Measurements from ENCODE around the gene MYL5. TPM values are rescaled to one million over a fixed set of nuclear protein-coding genes. Genes with fewer than 3 reads are reported as not detected.

Gene MYL5
- total and polyA plus RNA-seq, 2 of the 13 experiments (the other 11 are each of a cell fraction or from before 2014, with no cell fraction given): 6.5 to 16.0 TPM

DNA sequence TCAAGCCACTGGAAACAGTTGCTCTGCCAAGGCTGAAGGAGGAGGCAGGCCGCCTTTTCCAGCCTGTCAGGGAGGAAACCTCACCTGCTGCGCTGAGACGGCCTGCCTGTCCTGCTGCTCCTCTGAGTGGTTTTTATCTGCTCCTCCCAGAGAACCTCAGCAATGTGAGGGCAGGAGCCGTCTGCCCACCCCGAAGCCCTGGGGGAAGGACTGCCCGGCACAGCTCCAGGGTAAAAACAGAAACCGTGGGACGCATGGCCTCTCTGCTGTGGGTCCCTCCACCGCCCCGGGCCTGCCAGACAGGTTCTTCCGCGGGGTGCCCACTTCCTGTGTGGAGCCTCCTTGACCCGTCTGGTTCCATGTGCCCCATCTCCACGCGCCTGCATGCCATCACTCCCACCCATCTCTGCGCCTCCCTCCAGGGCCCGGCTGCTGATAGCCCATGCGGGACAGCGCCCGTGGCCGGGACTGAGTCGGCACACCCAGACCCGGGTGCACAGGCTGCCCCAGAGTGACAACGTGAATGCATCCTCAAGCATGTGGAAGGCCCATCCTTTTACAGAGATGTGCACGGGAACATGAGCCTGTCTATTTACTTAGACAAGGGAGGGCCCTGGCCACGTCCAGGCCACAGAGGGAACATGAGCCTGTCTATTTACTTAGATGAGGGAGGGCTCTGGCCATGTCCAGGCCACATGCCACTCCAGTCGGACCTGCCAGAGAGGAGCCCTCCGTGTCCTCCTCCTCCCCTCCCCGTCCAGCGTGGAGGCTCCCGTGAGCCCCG, 18.6 kb downstream of the MYL5 start (continued):
- no peak for TF ChIP-seq CEBPB (IDR thresholded peaks at IDR 0.05; ENCODE audit: borderline replicate concordance, low read depth, low read length)
- no peak for TF ChIP-seq ZNF468 (CRISPR knock-in tag; IDR thresholded peaks at IDR 0.05)
- TF ChIP-seq, protein P1, sequence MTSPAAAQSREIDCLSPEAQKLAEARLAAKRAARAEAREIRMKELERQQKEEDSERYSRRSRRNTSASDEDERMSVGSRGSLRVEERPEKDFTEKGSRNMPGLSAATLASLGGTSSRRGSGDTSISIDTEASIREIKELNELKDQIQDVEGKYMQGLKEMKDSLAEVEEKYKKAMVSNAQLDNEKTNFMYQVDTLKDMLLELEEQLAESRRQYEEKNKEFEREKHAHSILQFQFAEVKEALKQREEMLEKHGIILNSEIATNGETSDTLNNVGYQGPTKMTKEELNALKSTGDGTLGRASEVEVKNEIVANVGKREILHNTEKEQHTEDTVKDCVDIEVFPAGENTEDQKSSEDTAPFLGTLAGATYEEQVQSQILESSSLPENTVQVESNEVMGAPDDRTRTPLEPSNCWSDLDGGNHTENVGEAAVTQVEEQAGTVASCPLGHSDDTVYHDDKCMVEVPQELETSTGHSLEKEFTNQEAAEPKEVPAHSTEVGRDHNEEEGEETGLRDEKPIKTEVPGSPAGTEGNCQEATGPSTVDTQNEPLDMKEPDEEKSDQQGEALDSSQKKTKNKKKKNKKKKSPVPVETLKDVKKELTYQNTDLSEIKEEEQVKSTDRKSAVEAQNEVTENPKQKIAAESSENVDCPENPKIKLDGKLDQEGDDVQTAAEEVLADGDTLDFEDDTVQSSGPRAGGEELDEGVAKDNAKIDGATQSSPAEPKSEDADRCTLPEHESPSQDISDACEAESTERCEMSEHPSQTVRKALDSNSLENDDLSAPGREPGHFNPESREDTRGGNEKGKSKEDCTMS (CRISPR knock-in tag; conservative IDR thresholded peaks at IDR 0.05): no peak
- no peak for TF ChIP-seq SMC3 (IDR thresholded peaks at IDR 0.05; ENCODE audit: low read length)
- no peak for TF ChIP-seq SSRP1 (CRISPR knock-in tag; IDR thresholded peaks at IDR 0.05)
- TF ChIP-seq, protein P2, sequence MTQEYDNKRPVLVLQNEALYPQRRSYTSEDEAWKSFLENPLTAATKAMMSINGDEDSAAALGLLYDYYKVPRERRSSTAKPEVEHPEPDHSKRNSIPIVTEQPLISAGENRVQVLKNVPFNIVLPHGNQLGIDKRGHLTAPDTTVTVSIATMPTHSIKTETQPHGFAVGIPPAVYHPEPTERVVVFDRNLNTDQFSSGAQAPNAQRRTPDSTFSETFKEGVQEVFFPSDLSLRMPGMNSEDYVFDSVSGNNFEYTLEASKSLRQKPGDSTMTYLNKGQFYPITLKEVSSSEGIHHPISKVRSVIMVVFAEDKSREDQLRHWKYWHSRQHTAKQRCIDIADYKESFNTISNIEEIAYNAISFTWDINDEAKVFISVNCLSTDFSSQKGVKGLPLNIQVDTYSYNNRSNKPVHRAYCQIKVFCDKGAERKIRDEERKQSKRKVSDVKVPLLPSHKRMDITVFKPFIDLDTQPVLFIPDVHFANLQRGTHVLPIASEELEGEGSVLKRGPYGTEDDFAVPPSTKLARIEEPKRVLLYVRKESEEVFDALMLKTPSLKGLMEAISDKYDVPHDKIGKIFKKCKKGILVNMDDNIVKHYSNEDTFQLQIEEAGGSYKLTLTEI (CRISPR knock-in tag; conservative IDR thresholded peaks at IDR 0.05): no peak
- no peak for TF ChIP-seq ETV6 (CRISPR knock-in tag; conservative IDR thresholded peaks at IDR 0.05)
- no peak for TF ChIP-seq SNAI1 (CRISPR knock-in tag; IDR thresholded peaks at IDR 0.05; ENCODE audit: borderline replicate concordance)
- TF ChIP-seq LCORL (IDR thresholded peaks at IDR 0.05): no peak
- peak; percentile 89 for TF ChIP-seq LCORL (CRISPR knock-in tag; IDR thresholded peaks at IDR 0.05)
- no peak for TF ChIP-seq SALL2 (CRISPR knock-in tag; IDR thresholded peaks at IDR 0.05)
- TF ChIP-seq, protein P3, sequence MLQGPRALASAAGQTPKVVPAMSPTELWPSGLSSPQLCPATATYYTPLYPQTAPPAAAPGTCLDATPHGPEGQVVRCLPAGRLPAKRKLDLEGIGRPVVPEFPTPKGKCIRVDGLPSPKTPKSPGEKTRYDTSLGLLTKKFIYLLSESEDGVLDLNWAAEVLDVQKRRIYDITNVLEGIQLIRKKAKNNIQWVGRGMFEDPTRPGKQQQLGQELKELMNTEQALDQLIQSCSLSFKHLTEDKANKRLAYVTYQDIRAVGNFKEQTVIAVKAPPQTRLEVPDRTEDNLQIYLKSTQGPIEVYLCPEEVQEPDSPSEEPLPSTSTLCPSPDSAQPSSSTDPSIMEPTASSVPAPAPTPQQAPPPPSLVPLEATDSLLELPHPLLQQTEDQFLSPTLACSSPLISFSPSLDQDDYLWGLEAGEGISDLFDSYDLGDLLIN (CRISPR knock-in tag; IDR thresholded peaks at IDR 0.05; ENCODE audit: borderline replicate concordance): no peak
- TF ChIP-seq MTF1 (CRISPR knock-in tag; IDR thresholded peaks at IDR 0.05): no peak
- TF ChIP-seq CC2D1A (CRISPR knock-in tag; IDR thresholded peaks at IDR 0.05): no peak
- 0 out of 2 replicates have a peak, but pooled peaks have one; percentile 32 for TF ChIP-seq FOXA1 (IDR thresholded peaks at IDR 0.05)
- peak; percentile 97 for TF ChIP-seq FOXA1 (CRISPR knock-in tag; IDR thresholded peaks at IDR 0.05)
- no peak for TF ChIP-seq ZNF546 (CRISPR knock-in tag; conservative IDR thresholded peaks at IDR 0.05)
- no peak for TF ChIP-seq RORA (CRISPR knock-in tag; IDR thresholded peaks at IDR 0.05)
- TF ChIP-seq, protein P4, sequence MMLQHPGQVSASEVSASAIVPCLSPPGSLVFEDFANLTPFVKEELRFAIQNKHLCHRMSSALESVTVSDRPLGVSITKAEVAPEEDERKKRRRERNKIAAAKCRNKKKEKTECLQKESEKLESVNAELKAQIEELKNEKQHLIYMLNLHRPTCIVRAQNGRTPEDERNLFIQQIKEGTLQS (CRISPR knock-in tag; IDR thresholded peaks at IDR 0.05): no peak
- TF ChIP-seq, protein P5, sequence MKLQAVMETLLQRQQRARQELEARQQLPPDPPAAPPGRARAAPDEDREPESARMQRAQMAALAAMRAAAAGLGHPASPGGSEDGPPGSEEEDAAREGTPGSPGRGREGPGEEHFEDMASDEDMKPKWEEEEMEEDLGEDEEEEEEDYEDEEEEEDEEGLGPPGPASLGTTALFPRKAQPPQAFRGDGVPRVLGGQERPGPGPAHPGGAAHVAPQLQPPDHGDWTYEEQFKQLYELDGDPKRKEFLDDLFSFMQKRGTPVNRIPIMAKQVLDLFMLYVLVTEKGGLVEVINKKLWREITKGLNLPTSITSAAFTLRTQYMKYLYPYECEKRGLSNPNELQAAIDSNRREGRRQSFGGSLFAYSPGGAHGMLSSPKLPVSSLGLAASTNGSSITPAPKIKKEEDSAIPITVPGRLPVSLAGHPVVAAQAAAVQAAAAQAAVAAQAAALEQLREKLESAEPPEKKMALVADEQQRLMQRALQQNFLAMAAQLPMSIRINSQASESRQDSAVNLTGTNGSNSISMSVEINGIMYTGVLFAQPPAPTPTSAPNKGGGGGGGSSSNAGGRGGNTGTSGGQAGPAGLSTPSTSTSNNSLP (IDR thresholded peaks at IDR 0.05; ENCODE audit: low read depth, low read length): no peak
- TF ChIP-seq, protein P6, sequence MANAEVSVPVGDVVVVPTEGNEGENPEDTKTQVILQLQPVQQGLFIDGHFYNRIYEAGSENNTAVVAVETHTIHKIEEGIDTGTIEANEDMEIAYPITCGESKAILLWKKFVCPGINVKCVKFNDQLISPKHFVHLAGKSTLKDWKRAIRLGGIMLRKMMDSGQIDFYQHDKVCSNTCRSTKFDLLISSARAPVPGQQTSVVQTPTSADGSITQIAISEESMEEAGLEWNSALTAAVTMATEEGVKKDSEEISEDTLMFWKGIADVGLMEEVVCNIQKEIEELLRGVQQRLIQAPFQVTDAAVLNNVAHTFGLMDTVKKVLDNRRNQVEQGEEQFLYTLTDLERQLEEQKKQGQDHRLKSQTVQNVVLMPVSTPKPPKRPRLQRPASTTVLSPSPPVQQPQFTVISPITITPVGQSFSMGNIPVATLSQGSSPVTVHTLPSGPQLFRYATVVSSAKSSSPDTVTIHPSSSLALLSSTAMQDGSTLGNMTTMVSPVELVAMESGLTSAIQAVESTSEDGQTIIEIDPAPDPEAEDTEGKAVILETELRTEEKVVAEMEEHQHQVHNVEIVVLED (CRISPR knock-in tag; IDR thresholded peaks at IDR 0.05; ENCODE audit: borderline replicate concordance): no peak
- no peak for TF ChIP-seq TBL1XR1 (IDR thresholded peaks at IDR 0.05; ENCODE audit: borderline replicate concordance, low read length, partially characterized antibody)
